ENCODE measurements around the gene SPIN1. TPM values are rescaled to one million over a fixed set of nuclear protein-coding genes. Genes with fewer than 3 reads are reported as not detected.

The SPIN1 gene
- polyA plus RNA-seq, 3 donors: 11.0 to 14.0 (median 11.3) TPM

GRCh38 chr9:88451160-88451559 is 62.9 kb downstream of the SPIN1 start:
- Histone ChIP-seq H3K9me3 (replicated peaks in 1 of 2; ENCODE audit: control insufficient read depth in 1 of 2, insufficient read depth in 1 of 2, low read length in 2 of 2) (no peaks in the 10 kb centered on the region), H3K27ac (ENCODE audit: low read depth in 1 of 2, low read length in 2 of 2) (no peak overlapping the region), H2AFZ (ENCODE audit: insufficient read depth, low read depth, low read length, poor library complexity, severe bottlenecking) (no peak overlapping the region), H3K79me2 (ENCODE audit: insufficient read depth, low read length) (peaks cover 18% of the 10 kb centered on the region), H3K4me2 (replicated peaks; ENCODE audit: extremely low read depth, low read length, poor library complexity, severe bottlenecking) (no peak overlapping the region), H3K4me3 (replicated peaks in 1 of 3; ENCODE audit: low read depth in 2 of 3, low read length in 3 of 3) (no peak overlapping the region), H3K27me3 (ENCODE audit: control insufficient read depth in 2 of 2, insufficient read depth in 2 of 2, low read length in 2 of 2) (no peaks in the 10 kb centered on the region), H3K36me3 (replicated peaks in 1 of 2; ENCODE audit: control insufficient read depth in 1 of 2, insufficient read depth in 2 of 2, low read length in 2 of 2) (peaks cover 11 to 49% of the 10 kb centered on the region in 2 donors), H3K4me1 (ENCODE audit: control insufficient read depth in 1 of 2, insufficient read depth in 2 of 2, low read length in 2 of 2) (no peaks in the 10 kb centered on the region), H4K20me1 (ENCODE audit: insufficient read depth, low read length) (no peaks in the 10 kb centered on the region), H3K9ac (ENCODE audit: insufficient read depth, low read length, poor library complexity, severe bottlenecking) (no peak overlapping the region)
- H3K9me3 Mint-ChIP-seq: peaks cover 0 to 2% (median 0%) of the 10 kb centered on the region in 7 donors
- H3K36me3 Mint-ChIP-seq: peaks cover 26 to 31% of the 10 kb centered on the region in 2 donors
- no peak for DNase-seq
- H3K4me3 Mint-ChIP-seq: no peak overlapping the region
- no peaks in the 10 kb centered on the region for H3K27me3 Mint-ChIP-seq (ENCODE audit: low read depth in 3 of 3)
- intact Hi-C loops (cut with micrococcal nuclease): no loop called here
- WGBS (ENCODE audit: insufficient coverage): 97% methylated on average over 5 of the region's 5 CpGs
- no peaks in the 10 kb centered on the region for H3K4me1 Mint-ChIP-seq
- peak overlapping the region in 2 of 7 donors; percentile 36 to 63 for H3K27ac Mint-ChIP-seq
- TF ChIP-seq CTCF (IDR thresholded peaks at IDR 0.05): no peak

- no peak overlapping the region for H3K4me2 ChIP-seq (replicated peaks; ENCODE audit: extremely low read depth, low read length, poor library complexity, severe bottlenecking)
- no peak overlapping the region for H3K9ac ChIP-seq (ENCODE audit: insufficient read depth, low read length, poor library complexity, severe bottlenecking)
- Mint-ChIP-seq H3K27ac (no peak overlapping the region), H3K4me3 (no peak overlapping the region), H3K27me3 (ENCODE audit: low read depth in 3 of 3) (no peaks in the 10 kb centered on the region), H3K9me3 (no peaks in the 10 kb centered on the region), H3K4me1 (no peaks in the 10 kb centered on the region), H3K36me3 (peaks cover 24 to 31% of the 10 kb centered on the region in 2 donors)
- no peak overlapping the region for H3K27ac ChIP-seq (ENCODE audit: low read depth in 1 of 2, low read length in 2 of 2)
- no peaks in the 10 kb centered on the region for H3K27me3 ChIP-seq (ENCODE audit: control insufficient read depth in 2 of 2, insufficient read depth in 2 of 2, low read length in 2 of 2)
- H3K4me3 ChIP-seq (replicated peaks in 1 of 3; ENCODE audit: low read depth in 2 of 3, low read length in 3 of 3): no peak overlapping the region
- WGBS (ENCODE audit: insufficient coverage): no CpG with 5 or more reads among the region's 5 CpGs
- H3K4me1 ChIP-seq (ENCODE audit: control insufficient read depth in 1 of 2, insufficient read depth in 2 of 2, low read length in 2 of 2): no peaks in the 10 kb centered on the region
- H2AFZ ChIP-seq (ENCODE audit: insufficient read depth, low read depth, low read length, poor library complexity, severe bottlenecking): no peak overlapping the region
- no peaks in the 10 kb centered on the region for H4K20me1 ChIP-seq (ENCODE audit: insufficient read depth, low read length)
- no peak for DNase-seq
- no peak for TF ChIP-seq CTCF (IDR thresholded peaks at IDR 0.05)
- intact Hi-C loops (cut with micrococcal nuclease): no loop called here
- peaks cover 5 to 10% of the 10 kb centered on the region in 2 donors for H3K36me3 ChIP-seq (replicated peaks in 1 of 2; ENCODE audit: control insufficient read depth in 1 of 2, insufficient read depth in 2 of 2, low read length in 2 of 2)
- no peaks in the 10 kb centered on the region for H3K9me3 ChIP-seq (replicated peaks in 1 of 2; ENCODE audit: control insufficient read depth in 1 of 2, insufficient read depth in 1 of 2, low read length in 2 of 2)
- H3K79me2 ChIP-seq (ENCODE audit: insufficient read depth, low read length): no peaks in the 10 kb centered on the region
Measured at GRCh38 chr9:88458716-88459465, 70.6 kb downstream of the SPIN1 start.

All from CD14-positive monocyte (primary cell).